NOMO-1 treated with dmso at 0.1 percent for 144 hours (cell line): ENCODE measurements around the gene CSNK2A2.
A peak's percentile ranks its signal among the peaks of the same experiment; 100 is the strongest.

ENCODE experiments used
- DNase-seq: peaks from one replicate; lab custom pipeline; 2025; ENCODE audit not compliant: unreplicated experiment; lab: John Stamatoyannopoulos, UW

CSNK2A2 gene

GRCh38 chr16:58114827-58115825, 82.8 kb downstream of the CSNK2A2 start:
- DNase-seq = no peak

- no peak for DNase-seq
Measured at GRCh38 chr16:58111302-58111627, 86.6 kb downstream of the CSNK2A2 start.

- no peak for DNase-seq
Measured at GRCh38 chr16:58110571-58111301, 87.2 kb downstream of the CSNK2A2 start.

DNA sequence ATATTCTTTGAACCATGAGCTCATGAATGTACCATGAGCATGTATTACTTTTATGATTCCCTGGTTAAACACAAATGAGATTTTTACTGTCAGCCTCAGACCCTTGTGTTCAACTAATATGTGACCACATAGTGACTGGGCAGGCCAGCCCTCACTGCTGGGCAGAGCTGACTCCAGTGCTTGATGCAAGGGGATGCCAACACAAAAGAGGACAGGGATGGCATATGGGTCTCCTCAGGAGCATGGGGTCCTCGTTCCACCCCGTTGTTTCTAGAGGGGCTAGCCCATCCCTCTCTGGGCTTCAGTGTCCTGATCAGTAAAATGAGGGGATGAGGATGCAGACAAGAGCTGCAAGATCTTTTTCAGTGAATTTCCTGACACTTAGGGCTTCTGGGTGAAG, 88.0 kb downstream of the CSNK2A2 start:
- no peak for DNase-seq

GRCh38 chr16:58109330-58109729, 88.6 kb downstream of the CSNK2A2 start:
- peak; percentile 17 for DNase-seq
